ENCODE measurements around the gene CNTNAP5. TPM values are rescaled to one million over a fixed set of nuclear protein-coding genes. Genes with fewer than 3 reads are reported as not detected.

The CNTNAP5 gene
- total and polyA plus RNA-seq, 2 of the 13 experiments (the other 11 are each of a cell fraction or from before 2014, with no cell fraction given) = not detected

DNA sequence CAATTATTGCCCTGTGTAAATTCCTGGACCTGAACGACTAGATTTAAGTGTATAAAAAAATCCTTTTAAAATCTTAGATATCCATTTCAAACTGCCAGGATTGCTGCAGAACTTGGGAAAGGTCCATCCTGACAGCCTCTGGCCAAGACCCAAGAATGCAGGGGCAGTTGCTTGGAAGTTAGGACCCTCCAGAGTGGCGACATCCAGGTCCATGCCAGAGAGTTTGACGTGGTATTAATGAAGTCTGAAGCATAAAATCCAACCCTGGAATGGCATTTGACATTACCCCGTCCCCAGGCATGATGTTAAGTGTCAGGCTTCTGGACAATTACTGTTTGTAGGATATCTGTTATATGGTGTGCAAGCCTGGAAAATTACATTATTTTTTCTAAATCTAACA, 810.2 kb downstream of the CNTNAP5 start:
- TF ChIP-seq ZFX (CRISPR knock-in tag; IDR thresholded peaks at IDR 0.05; ENCODE audit: low read depth) = no peak
- TF ChIP-seq ZNF552 (CRISPR knock-in tag; IDR thresholded peaks at IDR 0.05; ENCODE audit: borderline replicate concordance) = no peak
- TF ChIP-seq ZKSCAN8 (CRISPR knock-in tag; IDR thresholded peaks at IDR 0.05; ENCODE audit: borderline replicate concordance) = no peak
- no peak for TF ChIP-seq SIX4 (CRISPR knock-in tag; IDR thresholded peaks at IDR 0.05)
- TF ChIP-seq, protein P1, sequence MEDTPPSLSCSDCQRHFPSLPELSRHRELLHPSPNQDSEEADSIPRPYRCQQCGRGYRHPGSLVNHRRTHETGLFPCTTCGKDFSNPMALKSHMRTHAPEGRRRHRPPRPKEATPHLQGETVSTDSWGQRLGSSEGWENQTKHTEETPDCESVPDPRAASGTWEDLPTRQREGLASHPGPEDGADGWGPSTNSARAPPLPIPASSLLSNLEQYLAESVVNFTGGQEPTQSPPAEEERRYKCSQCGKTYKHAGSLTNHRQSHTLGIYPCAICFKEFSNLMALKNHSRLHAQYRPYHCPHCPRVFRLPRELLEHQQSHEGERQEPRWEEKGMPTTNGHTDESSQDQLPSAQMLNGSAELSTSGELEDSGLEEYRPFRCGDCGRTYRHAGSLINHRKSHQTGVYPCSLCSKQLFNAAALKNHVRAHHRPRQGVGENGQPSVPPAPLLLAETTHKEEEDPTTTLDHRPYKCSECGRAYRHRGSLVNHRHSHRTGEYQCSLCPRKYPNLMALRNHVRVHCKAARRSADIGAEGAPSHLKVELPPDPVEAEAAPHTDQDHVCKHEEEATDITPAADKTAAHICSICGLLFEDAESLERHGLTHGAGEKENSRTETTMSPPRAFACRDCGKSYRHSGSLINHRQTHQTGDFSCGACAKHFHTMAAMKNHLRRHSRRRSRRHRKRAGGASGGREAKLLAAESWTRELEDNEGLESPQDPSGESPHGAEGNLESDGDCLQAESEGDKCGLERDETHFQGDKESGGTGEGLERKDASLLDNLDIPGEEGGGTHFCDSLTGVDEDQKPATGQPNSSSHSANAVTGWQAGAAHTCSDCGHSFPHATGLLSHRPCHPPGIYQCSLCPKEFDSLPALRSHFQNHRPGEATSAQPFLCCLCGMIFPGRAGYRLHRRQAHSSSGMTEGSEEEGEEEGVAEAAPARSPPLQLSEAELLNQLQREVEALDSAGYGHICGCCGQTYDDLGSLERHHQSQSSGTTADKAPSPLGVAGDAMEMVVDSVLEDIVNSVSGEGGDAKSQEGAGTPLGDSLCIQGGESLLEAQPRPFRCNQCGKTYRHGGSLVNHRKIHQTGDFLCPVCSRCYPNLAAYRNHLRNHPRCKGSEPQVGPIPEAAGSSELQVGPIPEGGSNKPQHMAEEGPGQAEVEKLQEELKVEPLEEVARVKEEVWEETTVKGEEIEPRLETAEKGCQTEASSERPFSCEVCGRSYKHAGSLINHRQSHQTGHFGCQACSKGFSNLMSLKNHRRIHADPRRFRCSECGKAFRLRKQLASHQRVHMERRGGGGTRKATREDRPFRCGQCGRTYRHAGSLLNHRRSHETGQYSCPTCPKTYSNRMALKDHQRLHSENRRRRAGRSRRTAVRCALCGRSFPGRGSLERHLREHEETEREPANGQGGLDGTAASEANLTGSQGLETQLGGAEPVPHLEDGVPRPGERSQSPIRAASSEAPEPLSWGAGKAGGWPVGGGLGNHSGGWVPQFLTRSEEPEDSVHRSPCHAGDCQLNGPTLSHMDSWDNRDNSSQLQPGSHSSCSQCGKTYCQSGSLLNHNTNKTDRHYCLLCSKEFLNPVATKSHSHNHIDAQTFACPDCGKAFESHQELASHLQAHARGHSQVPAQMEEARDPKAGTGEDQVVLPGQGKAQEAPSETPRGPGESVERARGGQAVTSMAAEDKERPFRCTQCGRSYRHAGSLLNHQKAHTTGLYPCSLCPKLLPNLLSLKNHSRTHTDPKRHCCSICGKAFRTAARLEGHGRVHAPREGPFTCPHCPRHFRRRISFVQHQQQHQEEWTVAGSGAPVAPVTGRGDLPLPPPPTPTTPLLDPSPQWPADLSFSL (CRISPR knock-in tag; IDR thresholded peaks at IDR 0.05) = no peak
- TF ChIP-seq YY1 (IDR thresholded peaks at IDR 0.05; ENCODE audit: insufficient read depth, insufficient replicate concordance, low read depth, low read length) = no peak
- no peak for TF ChIP-seq POLR2AphosphoS2 (IDR thresholded peaks at IDR 0.05; ENCODE audit: low read depth, low read length)
- no peak for TF ChIP-seq POLR2G (IDR thresholded peaks at IDR 0.05; ENCODE audit: low read depth, low read length)
- TF ChIP-seq HIVEP1 (CRISPR knock-in tag; IDR thresholded peaks at IDR 0.05) = no peak
- TF ChIP-seq, protein P2, sequence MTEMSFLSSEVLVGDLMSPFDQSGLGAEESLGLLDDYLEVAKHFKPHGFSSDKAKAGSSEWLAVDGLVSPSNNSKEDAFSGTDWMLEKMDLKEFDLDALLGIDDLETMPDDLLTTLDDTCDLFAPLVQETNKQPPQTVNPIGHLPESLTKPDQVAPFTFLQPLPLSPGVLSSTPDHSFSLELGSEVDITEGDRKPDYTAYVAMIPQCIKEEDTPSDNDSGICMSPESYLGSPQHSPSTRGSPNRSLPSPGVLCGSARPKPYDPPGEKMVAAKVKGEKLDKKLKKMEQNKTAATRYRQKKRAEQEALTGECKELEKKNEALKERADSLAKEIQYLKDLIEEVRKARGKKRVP (CRISPR knock-in tag; IDR thresholded peaks at IDR 0.05) = no peak
- BruUV-seq (replicated peaks) = no TSS peak
- H4K20me1 ChIP-seq (ENCODE audit: insufficient read depth, low read length) = no peaks in the 10 kb centered on the region
- H3K9ac ChIP-seq (ENCODE audit: insufficient read depth, low read depth, low read length) = no peak overlapping the region
- no peak overlapping the region for H3K27ac ChIP-seq (ENCODE audit: extremely low read length, insufficient read depth, low read length)
- peaks cover 54% of the 10 kb centered on the region for H3K9me3 ChIP-seq (ENCODE audit: low read length)
- H3K79me2 ChIP-seq (ENCODE audit: insufficient read depth, low read length) = no peaks in the 10 kb centered on the region
- ATAC-seq = no peak
- DNase-seq (ENCODE audit: low spot score) = no peak
- in situ Hi-C loops (cut with HindIII; ENCODE audit: extremely low pct_ligation_motif_present, low pct_unique_long_range_greater_than_20kb) = no loop called here
- H3K4me1 ChIP-seq (ENCODE audit: insufficient read depth, low read length) = no peaks in the 10 kb centered on the region
- intact Hi-C loops (cut with micrococcal nuclease; ENCODE audit: unreplicated experiment) = no loop called here
- no peak overlapping the region for H3K4me3 ChIP-seq (replicated peaks in 1 of 3; ENCODE audit: insufficient read depth in 1 of 3, low read depth in 2 of 3, low read length in 3 of 3)
- CTCF ChIA-PET (ENCODE audit: low intra/inter-chr PET ratio, low total read pairs) = no interaction called here
- no peak for FAIRE-seq
- POLR2A ChIA-PET = no interaction called here
- no peaks in the 10 kb centered on the region for H3K27me3 ChIP-seq (ENCODE audit: control insufficient read depth in 1 of 2, insufficient read depth in 2 of 2, low read length in 2 of 2)
- 3% methylated on average over 4 of the region's 4 CpGs for WGBS (ENCODE audit: low lambda C conversion rate)
- no peak overlapping the region for H3K4me2 ChIP-seq (ENCODE audit: low read depth, low read length)
- no peaks in the 10 kb centered on the region for H3K36me3 ChIP-seq (replicated peaks in 1 of 2; ENCODE audit: control insufficient read depth in 1 of 2, insufficient read depth in 2 of 2, low read length in 2 of 2)
- H2AFZ ChIP-seq (ENCODE audit: low read length) = no peak overlapping the region
